H9 (cell line): ENCODE data around the gene C1QTNF6. TPM values are rescaled to one million over a fixed set of nuclear protein-coding genes. Genes with fewer than 3 reads are reported as not detected.

Source experiments
- DNase-seq: peaks from one replicate; pipeline ENCODE4 v3.0.0-alpha.2; 2017
- H2AFZ ChIP-seq: one replicate; pipeline ENCODE4 v1.6.1; 2013; ENCODE audit warnings: mild to moderate bottlenecking, low read length, control low read depth, moderate library complexity
- H2AK5ac ChIP-seq: 2 replicates; pipeline ENCODE4 v1.6.1; 2013; ENCODE audit warnings: low read length, control low read depth, mixed read lengths; ENCODE audit not compliant: insufficient read length
- H2BK120ac ChIP-seq: one replicate; pipeline ENCODE4 v1.6.1; 2013; ENCODE audit warnings: low read depth, mild to moderate bottlenecking, low read length, control low read depth, inconsistent platforms; ENCODE audit not compliant: poor library complexity, severe bottlenecking
- H2BK12ac ChIP-seq: 2 replicates; pipeline ENCODE4 v1.6.1; 2013; ENCODE audit warnings: low read length, control low read depth, mixed read lengths, low read depth; ENCODE audit not compliant: insufficient read length
- H2BK15ac ChIP-seq: 2 replicates; pipeline ENCODE4 v1.6.1; 2013; ENCODE audit warnings: low read depth, low read length, control low read depth
- H2BK20ac ChIP-seq: one replicate; pipeline ENCODE4 v1.6.1; 2013; ENCODE audit warnings: low read depth, mild to moderate bottlenecking, low read length, control low read depth, inconsistent platforms; ENCODE audit not compliant: poor library complexity, severe bottlenecking
- H2BK5ac ChIP-seq: 2 replicates; pipeline ENCODE4 v1.6.1; 2013; ENCODE audit warnings: low read length, control low read depth, mixed read lengths; ENCODE audit not compliant: insufficient read length
- H3K14ac ChIP-seq: 2 replicates; pipeline ENCODE4 v1.6.1; 2013; ENCODE audit warnings: low read length, control low read depth; ENCODE audit not compliant: insufficient read depth
- H3K18ac ChIP-seq: 2 replicates; pipeline ENCODE4 v1.6.1; 2013; ENCODE audit warnings: low read depth, mild to moderate bottlenecking, mixed read lengths, low read length, control low read depth; ENCODE audit not compliant: insufficient read length
- H3K23ac ChIP-seq: 2 replicates; pipeline ENCODE4 v1.6.1; 2013; ENCODE audit warnings: low read length, control low read depth, mixed read lengths, low read depth; ENCODE audit not compliant: insufficient read length
- H3K23me2 ChIP-seq: 2 replicates; pipeline ENCODE4 v1.6.1; 2013; ENCODE audit warnings: low read depth, mild to moderate bottlenecking, mixed read lengths, low read length, control low read depth; ENCODE audit not compliant: insufficient read length, poor library complexity, severe bottlenecking
- H3K27ac ChIP-seq: 2 replicates; pipeline ENCODE4 v1.5.1; 2013; ENCODE audit warnings: low read length, control low read depth, mixed read lengths, low read depth; ENCODE audit not compliant: insufficient read length
- H3K27me3 ChIP-seq: 2 replicates; pipeline ENCODE4 v1.6.1; 2013; ENCODE audit warnings: low read length, control low read depth, inconsistent platforms; ENCODE audit not compliant: insufficient read depth
- H3K4ac ChIP-seq: 2 replicates; pipeline ENCODE4 v1.6.1; 2013; ENCODE audit warnings: low read depth, mild to moderate bottlenecking, control low read depth, inconsistent platforms, low read length, moderate library complexity
- H3K4me1 ChIP-seq: 2 replicates; pipeline ENCODE4 v1.6.1; 2013; ENCODE audit warnings: low read length, control low read depth, inconsistent platforms; ENCODE audit not compliant: insufficient read depth
- H3K4me2 ChIP-seq: 2 replicates; pipeline ENCODE4 v1.6.1; 2013; ENCODE audit warnings: low read length, control low read depth, mixed read lengths; ENCODE audit not compliant: insufficient read length, insufficient read depth
- H3K56ac ChIP-seq: 2 replicates; pipeline ENCODE4 v1.6.1; 2013; ENCODE audit warnings: low read depth, mild to moderate bottlenecking, mixed read lengths, low read length, control low read depth; ENCODE audit not compliant: insufficient read length
- H3K79me1 ChIP-seq: 2 replicates; pipeline ENCODE4 v1.6.1; 2013; ENCODE audit warnings: low read depth, mild to moderate bottlenecking, moderate library complexity, low read length, control low read depth, inconsistent platforms; ENCODE audit not compliant: insufficient read depth, poor library complexity, severe bottlenecking
- H3K79me2 ChIP-seq: 2 replicates; pipeline ENCODE4 v1.6.1; 2013; ENCODE audit warnings: low read length, control low read depth, inconsistent platforms; ENCODE audit not compliant: insufficient read depth
- H3K9ac ChIP-seq: 2 replicates; pipeline ENCODE4 v1.6.1; 2013; ENCODE audit warnings: low read length, control low read depth, mixed read lengths; ENCODE audit not compliant: insufficient read length; ENCODE audit errors: extremely low read depth
- H3K9me3 ChIP-seq: one replicate; pipeline ENCODE4 v1.6.1; 2013; ENCODE audit warnings: low read depth, low read length, inconsistent platforms; ENCODE audit not compliant: control insufficient read depth
- H3T11ph ChIP-seq: one replicate; pipeline ENCODE4 v1.6.1; 2013; ENCODE audit warnings: mild to moderate bottlenecking, low read length, control low read depth, inconsistent platforms
- H4K20me1 ChIP-seq: one replicate; pipeline ENCODE4 v1.6.1; 2013; ENCODE audit not compliant: control insufficient read depth, insufficient read length, insufficient read depth
- H4K5ac ChIP-seq: 2 replicates; pipeline ENCODE4 v1.6.1; 2013; ENCODE audit warnings: low read depth, mild to moderate bottlenecking, mixed read lengths, low read length, control low read depth; ENCODE audit not compliant: insufficient read length
- H4K8ac ChIP-seq: replicated peaks from 2 replicates; pipeline ENCODE4 v1.6.1; 2013; ENCODE audit warnings: low read length, control low read depth, mixed read lengths, low read depth; ENCODE audit not compliant: insufficient read length
- H4K91ac ChIP-seq: 2 replicates; pipeline ENCODE4 v1.6.1; 2013; ENCODE audit warnings: low read depth, mild to moderate bottlenecking, moderate library complexity, mixed read lengths, low read length, control low read depth; ENCODE audit not compliant: insufficient read length
- H3K27ac Mint-ChIP-seq, 3 experiments: 2 replicates in 2 of 3; 3 replicates in 1 of 3; pipeline ENCODE4 v1.8.0; 2020 to 2021; ENCODE audit warnings: mixed read lengths in 3 of 3, mild to moderate bottlenecking in 1 of 3, moderate library complexity in 1 of 3
- H3K27me3 Mint-ChIP-seq: 2 replicates; pipeline ENCODE4 v1.8.0; 2021; ENCODE audit warnings: low read depth, mild to moderate bottlenecking, moderate library complexity, mixed read lengths
- H3K36me3 Mint-ChIP-seq, 3 experiments: 2 replicates in 2 of 3; 3 replicates in 1 of 3; pipeline ENCODE4 v1.8.0; 2020 to 2021; ENCODE audit warnings: low read depth in 3 of 3, mixed read lengths in 3 of 3; ENCODE audit not compliant: insufficient read depth in 1 of 3
- H3K4me1 Mint-ChIP-seq, 2 experiments: 2 replicates each; pipeline ENCODE4 v1.8.0; 2020; ENCODE audit warnings: mixed read lengths in 2 of 2
- H3K4me3 Mint-ChIP-seq, 2 experiments: 2 replicates in 1 of 2; 3 replicates in 1 of 2; pipeline ENCODE4 v1.8.0; 2020 to 2021; ENCODE audit warnings: mild to moderate bottlenecking in 2 of 2, mixed read lengths in 2 of 2, moderate library complexity in 1 of 2
- H3K9me3 Mint-ChIP-seq, 2 experiments: 2 replicates in 1 of 2; 3 replicates in 1 of 2; pipeline ENCODE4 v1.8.0; 2020; ENCODE audit warnings: mild to moderate bottlenecking in 2 of 2, mixed read lengths in 2 of 2, moderate library complexity in 1 of 2
- CTCF ChIP-seq: fragments of 200-600 bp; sonication (generic); conservative IDR thresholded peaks from 3 replicates; pipeline ENCODE4 v1.8.0; 2021; ENCODE audit warnings: antibody characterized with exemption, mild to moderate bottlenecking
- WGBS: extraction: QIAGEN DNeasy Blood & Tissue Kit; methylation state at CpG from one replicate; pipeline ENCODE4 v1.1.7; 2013; ENCODE audit warnings: missing lambda C conversion rate, low lambda C conversion rate, mixed read lengths; ENCODE audit not compliant: insufficient read length; ENCODE audit errors: extremely low coverage; 5-methylcytosine and 5-hydroxymethylcytosine counted together
- total RNA-seq: library from RNA; stranded (reverse); gene quantifications from 2 replicates; pipeline ENCODE4 v1.2.1, GENCODE V29; 2021

The C1QTNF6 gene
- total RNA-seq, 1 experiment from 2014 or later, result 5.0 TPM

GRCh38 chr22:37176464-37177061 is 11.5 kb downstream of the C1QTNF6 start:
- Histone ChIP-seq H3K27ac (no peak overlapping the region), H4K5ac (no peak overlapping the region), H2BK15ac (no peak overlapping the region), H3K27me3 (no peaks in the 10 kb centered on the region), H4K91ac (no peak overlapping the region), H3K4ac (no peak overlapping the region), H2BK5ac (no peak overlapping the region), H2AK5ac (no peak overlapping the region), H4K8ac (no peak overlapping the region), H3K23ac (no peak overlapping the region), H3K4me2 (no peak overlapping the region), H3K9ac (no peak overlapping the region), H2AFZ (no peak overlapping the region), H2BK12ac (no peak overlapping the region), H3K9me3 (no peaks in the 10 kb centered on the region), H4K20me1 (no peaks in the 10 kb centered on the region), H3K23me2 (no peaks in the 10 kb centered on the region), H3K14ac (peak overlapping the region; percentile 54; the same call in 1 of the 2 replicates), H2BK120ac (no peak overlapping the region), H3K79me2 (no peaks in the 10 kb centered on the region), H3K4me1 (no peaks in the 10 kb centered on the region), H3K18ac (no peak overlapping the region), H2BK20ac (no peak overlapping the region), H3T11ph (no peak overlapping the region), H3K56ac (no peak overlapping the region), H3K79me1 (no peaks in the 10 kb centered on the region)
- no peaks in the 10 kb centered on the region; a peak in 1 of 5 replicates for H3K9me3 Mint-ChIP-seq
- no peak for TF ChIP-seq CTCF
- WGBS, result no CpG with 5 or more reads among the region's 23 CpGs
- no peak overlapping the region for H3K4me3 Mint-ChIP-seq
- H3K36me3 Mint-ChIP-seq, result no peaks in the 10 kb centered on the region
- no peak overlapping the region for H3K27ac Mint-ChIP-seq
- H3K27me3 Mint-ChIP-seq, result peaks cover 41% of the 10 kb centered on the region
- no peak for DNase-seq
- peaks cover 31 to 49% of the 10 kb centered on the region in 2 experiments for H3K4me1 Mint-ChIP-seq
